PC-9 (cell line): ENCODE data around the gene CACNA1H. TPM values are rescaled to one million over a fixed set of nuclear protein-coding genes. Genes with fewer than 3 reads are reported as not detected.

Experiments used
- BruUV-seq: library from RNA; stranded (reverse); fragments of 400-500 nt; replicated peaks from 2 replicates; lab custom pipeline; 2021; lab: Mats Ljungman, UMichigan
- CTCF ChIA-PET: fragments of 300-600 bp; sonication (Branson Sonifier 250); formaldehyde crosslinking; loops from one replicate; lab custom pipeline; 2022; ENCODE audit warnings: antibody characterized with exemption; lab: Charles Lee
- POLR2A ChIA-PET: fragments of 300-600 bp; sonication (Branson Sonifier 250); formaldehyde crosslinking; loops from one replicate; lab custom pipeline; 2022; ENCODE audit warnings: antibody characterized with exemption; ENCODE audit not compliant: unreplicated experiment; lab: Charles Lee
- DNase-seq, 2 experiments: peaks; one replicate each; pipeline versions ENCODE4 v3.0.0 to v3.0.0-alpha.2; 2015 to 2022; ENCODE audit warnings: mixed read lengths in 1 of 2
- H2AFZ ChIP-seq: fragments of 200-600 bp; sonication (generic); 2 replicates; pipeline ENCODE4 v1.8.1; 2017; ENCODE audit warnings: antibody characterized with exemption
- H3F3A ChIP-seq: fragments of 200-600 bp; sonication (generic); 2 replicates; pipeline ENCODE4 v1.8.1; 2017; ENCODE audit warnings: antibody characterized with exemption, mild to moderate bottlenecking, low read depth; ENCODE audit not compliant: insufficient read depth
- H3K27ac ChIP-seq: fragments of 200-600 bp; sonication (generic); 2 replicates; pipeline ENCODE4 v1.6.1; 2016; ENCODE audit warnings: mixed run types
- H3K27me3 ChIP-seq: fragments of 200-600 bp; sonication (generic); 2 replicates; pipeline ENCODE4 v1.6.1; 2016; ENCODE audit warnings: low read depth, mixed run types; ENCODE audit not compliant: insufficient read depth
- H3K36me3 ChIP-seq: fragments of 200-600 bp; sonication (generic); 2 replicates; pipeline ENCODE4 v1.6.1; 2016; ENCODE audit warnings: low read depth, mixed run types
- H3K4me1 ChIP-seq: fragments of 200-600 bp; sonication (generic); replicated peaks from 2 replicates; pipeline ENCODE4 v1.6.1; 2016; ENCODE audit warnings: mixed run types; ENCODE audit not compliant: insufficient read depth
- H3K4me2 ChIP-seq: fragments of 200-600 bp; sonication (generic); 2 replicates; pipeline ENCODE4 v1.6.1; 2017; ENCODE audit warnings: mixed run types
- H3K4me3 ChIP-seq: fragments of 200-600 bp; sonication (generic); 2 replicates; pipeline ENCODE4 v1.6.1; 2016; ENCODE audit warnings: mixed run types
- H3K79me2 ChIP-seq: fragments of 200-600 bp; sonication (generic); 2 replicates; pipeline ENCODE4 v1.6.1; 2017; ENCODE audit warnings: low read depth, mixed run types
- H3K9me2 ChIP-seq: fragments of 200-600 bp; sonication (generic); 2 replicates; pipeline ENCODE4 v1.8.1; 2017; ENCODE audit warnings: mild to moderate bottlenecking; ENCODE audit not compliant: insufficient read depth
- H3K9me3 ChIP-seq: fragments of 200-600 bp; sonication (generic); 2 replicates; pipeline ENCODE4 v1.8.1; 2016; ENCODE audit warnings: low read depth; ENCODE audit not compliant: insufficient read depth
- H4K20me1 ChIP-seq: fragments of 200-600 bp; sonication (generic); 2 replicates; pipeline ENCODE4 v1.8.1; 2017; ENCODE audit not compliant: insufficient read depth
- CTCF ChIP-seq: fragments of 200-600 bp; sonication (generic); conservative IDR thresholded peaks from 2 replicates; pipeline ENCODE4 v1.6.1; 2017; ENCODE audit warnings: mixed run types, antibody characterized with exemption, mild to moderate bottlenecking, moderate library complexity
- EZH2 ChIP-seq: fragments of 200-600 bp; sonication (generic); IDR thresholded peaks from 2 replicates; pipeline ENCODE4 v1.8.0; 2017; ENCODE audit warnings: antibody characterized with exemption, low read depth
- intact Hi-C: fragments of 100-400 bp; cut with micrococcal nuclease; formaldehyde crosslinking; loops from one replicate; pipeline ENCODE4 v1.10.0; 2022; ENCODE audit not compliant: unreplicated experiment
- total RNA-seq: library from RNA; stranded (reverse); gene quantifications from 2 replicates; pipeline ENCODE4 v1.2.3, GENCODE V29; 2021

Gene CACNA1H
- total RNA-seq, 1 experiment from 2014 or later: not detected

- no TSS peak for BruUV-seq
- Histone ChIP-seq H3K36me3 (no peaks in the 10 kb centered on the region), H3K9me2 (no peaks in the 10 kb centered on the region), H3K27me3 (peaks cover 84% of the 10 kb centered on the region), H3K9me3 (no peaks in the 10 kb centered on the region), H3K4me3 (no peak overlapping the region), H3F3A (no peaks in the 10 kb centered on the region), H3K79me2 (no peaks in the 10 kb centered on the region), H3K4me2 (no peak overlapping the region), H3K4me1 (no peaks in the 10 kb centered on the region), H4K20me1 (0 out of 2 replicates have a peak, but pooled peaks cover 3% of the 10 kb centered on the region), H3K27ac (no peak overlapping the region), H2AFZ (no peak overlapping the region)
- no peak for DNase-seq
- ChIA-PET POLR2A (no interaction called here), CTCF (interaction anchor here (0.5 kb wide), 1 partner anchor 101 kb away, joined by 3 read pairs; the partner anchor contains the start of gene TPSG1)
- TF ChIP-seq CTCF: no peak
- TF ChIP-seq EZH2: no peak
- intact Hi-C loops: no loop called here
Measured at GRCh38 chr16:1124291-1124690, 28.6 kb upstream of the CACNA1H start.

DNA sequence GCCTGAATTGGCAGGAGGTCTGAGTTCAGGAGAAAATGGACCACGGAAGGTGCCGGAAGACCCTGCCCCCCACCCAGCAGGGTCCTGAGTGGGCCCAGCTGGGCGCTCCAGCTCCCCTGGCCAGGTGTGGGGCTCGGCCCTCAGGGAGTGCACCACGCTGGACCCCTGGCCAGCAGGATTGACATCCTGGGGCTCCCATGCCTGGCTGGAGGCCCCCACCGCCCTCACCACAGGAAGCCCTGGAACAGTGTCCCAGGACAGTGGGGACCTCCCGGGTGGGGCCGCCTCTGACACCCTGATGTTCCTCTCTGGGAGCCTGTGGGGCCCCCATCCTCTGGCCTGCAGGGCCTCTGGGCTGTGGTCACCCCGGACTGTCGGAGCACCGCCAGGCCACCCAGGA is 28.1 kb upstream of the CACNA1H start:
- Histone ChIP-seq H3K9me2 (no peaks in the 10 kb centered on the region), H3K4me3 (no peak overlapping the region), H3K27me3 (peaks cover 79% of the 10 kb centered on the region), H3K79me2 (no peaks in the 10 kb centered on the region), H4K20me1 (0 out of 2 replicates have a peak, but pooled peaks cover 3% of the 10 kb centered on the region), H3K27ac (no peak overlapping the region), H2AFZ (no peak overlapping the region), H3K4me1 (no peaks in the 10 kb centered on the region), H3K9me3 (no peaks in the 10 kb centered on the region), H3K36me3 (no peaks in the 10 kb centered on the region), H3K4me2 (no peak overlapping the region), H3F3A (no peaks in the 10 kb centered on the region)
- POLR2A ChIA-PET: interaction anchor here (0.6 kb wide), 1 partner anchor 417 kb away, joined by 5 read pairs; no protein-coding TSS in a partner anchor
- DNase-seq: no peak
- BruUV-seq: no TSS peak
- no peak for TF ChIP-seq EZH2
- TF ChIP-seq CTCF: no peak
- CTCF ChIA-PET: no interaction called here
- intact Hi-C loops: no loop called here

DNA sequence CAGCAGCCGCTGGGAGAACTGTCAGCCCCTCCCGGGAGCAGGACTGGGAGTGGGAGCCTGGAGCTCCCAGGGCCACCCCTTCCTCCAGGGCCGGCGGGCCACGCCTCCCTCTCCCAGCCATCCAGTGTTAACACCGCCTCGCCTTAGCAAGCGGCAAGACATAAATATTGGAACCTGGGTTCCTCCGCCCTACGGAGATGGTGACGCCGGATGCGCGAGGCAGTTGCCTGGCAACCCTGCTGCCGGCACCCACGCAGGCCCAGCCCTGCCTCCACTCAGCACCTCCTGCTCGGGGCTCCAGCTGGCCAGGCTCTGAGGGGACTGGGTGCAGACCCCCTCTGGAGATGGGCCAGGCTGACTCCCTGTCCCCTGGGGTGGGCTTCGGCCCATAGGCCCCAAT is 27.4 kb upstream of the CACNA1H start:
- H3K4me1 ChIP-seq: no peaks in the 10 kb centered on the region
- CTCF ChIA-PET: no interaction called here
- H3K4me3 ChIP-seq: no peak overlapping the region
- TF ChIP-seq CTCF (no peak), EZH2 (no peak)
- H3F3A ChIP-seq: no peaks in the 10 kb centered on the region
- H4K20me1 ChIP-seq: 0 out of 2 replicates have a peak, but pooled peaks cover 3% of the 10 kb centered on the region
- peak in 1 of 2 experiments; percentile 36 for DNase-seq
- no peaks in the 10 kb centered on the region for H3K79me2 ChIP-seq
- intact Hi-C loops: no loop called here
- no peak overlapping the region for H3K4me2 ChIP-seq
- no peak overlapping the region for H2AFZ ChIP-seq
- H3K27me3 ChIP-seq: peaks cover 72% of the 10 kb centered on the region
- POLR2A ChIA-PET: interaction anchor here (0.6 kb wide), 1 partner anchor 417 kb away, joined by 5 read pairs; no protein-coding TSS in a partner anchor
- BruUV-seq: no TSS peak
- H3K9me2 ChIP-seq: no peaks in the 10 kb centered on the region
- no peaks in the 10 kb centered on the region for H3K36me3 ChIP-seq
- H3K27ac ChIP-seq: no peak overlapping the region
- H3K9me3 ChIP-seq: no peaks in the 10 kb centered on the region
